H9 (cell line): ENCODE results near the gene TFEB. TPM values are rescaled to one million over a fixed set of nuclear protein-coding genes. Genes with fewer than 3 reads are reported as not detected.

Experiments used
- DNase-seq: peaks from one replicate; pipeline ENCODE4 v3.0.0-alpha.2; 2017
- H2AFZ ChIP-seq: one replicate; pipeline ENCODE4 v1.6.1; 2013; ENCODE audit warnings: mild to moderate bottlenecking, low read length, control low read depth, moderate library complexity
- H2AK5ac ChIP-seq: 2 replicates; pipeline ENCODE4 v1.6.1; 2013; ENCODE audit warnings: low read length, control low read depth, mixed read lengths; ENCODE audit not compliant: insufficient read length
- H2BK120ac ChIP-seq: one replicate; pipeline ENCODE4 v1.6.1; 2013; ENCODE audit warnings: low read depth, mild to moderate bottlenecking, low read length, control low read depth, inconsistent platforms; ENCODE audit not compliant: poor library complexity, severe bottlenecking
- H2BK12ac ChIP-seq: 2 replicates; pipeline ENCODE4 v1.6.1; 2013; ENCODE audit warnings: low read length, control low read depth, mixed read lengths, low read depth; ENCODE audit not compliant: insufficient read length
- H2BK15ac ChIP-seq: 2 replicates; pipeline ENCODE4 v1.6.1; 2013; ENCODE audit warnings: low read depth, low read length, control low read depth
- H2BK20ac ChIP-seq: one replicate; pipeline ENCODE4 v1.6.1; 2013; ENCODE audit warnings: low read depth, mild to moderate bottlenecking, low read length, control low read depth, inconsistent platforms; ENCODE audit not compliant: poor library complexity, severe bottlenecking
- H2BK5ac ChIP-seq: 2 replicates; pipeline ENCODE4 v1.6.1; 2013; ENCODE audit warnings: low read length, control low read depth, mixed read lengths; ENCODE audit not compliant: insufficient read length
- H3K14ac ChIP-seq: 2 replicates; pipeline ENCODE4 v1.6.1; 2013; ENCODE audit warnings: low read length, control low read depth; ENCODE audit not compliant: insufficient read depth
- H3K18ac ChIP-seq: 2 replicates; pipeline ENCODE4 v1.6.1; 2013; ENCODE audit warnings: low read depth, mild to moderate bottlenecking, mixed read lengths, low read length, control low read depth; ENCODE audit not compliant: insufficient read length
- H3K23ac ChIP-seq: 2 replicates; pipeline ENCODE4 v1.6.1; 2013; ENCODE audit warnings: low read length, control low read depth, mixed read lengths, low read depth; ENCODE audit not compliant: insufficient read length
- H3K23me2 ChIP-seq: 2 replicates; pipeline ENCODE4 v1.6.1; 2013; ENCODE audit warnings: low read depth, mild to moderate bottlenecking, mixed read lengths, low read length, control low read depth; ENCODE audit not compliant: insufficient read length, poor library complexity, severe bottlenecking
- H3K27ac ChIP-seq: 2 replicates; pipeline ENCODE4 v1.5.1; 2013; ENCODE audit warnings: low read length, control low read depth, mixed read lengths, low read depth; ENCODE audit not compliant: insufficient read length
- H3K27me3 ChIP-seq: 2 replicates; pipeline ENCODE4 v1.6.1; 2013; ENCODE audit warnings: low read length, control low read depth, inconsistent platforms; ENCODE audit not compliant: insufficient read depth
- H3K4ac ChIP-seq: 2 replicates; pipeline ENCODE4 v1.6.1; 2013; ENCODE audit warnings: low read depth, mild to moderate bottlenecking, control low read depth, inconsistent platforms, low read length, moderate library complexity
- H3K4me1 ChIP-seq: 2 replicates; pipeline ENCODE4 v1.6.1; 2013; ENCODE audit warnings: low read length, control low read depth, inconsistent platforms; ENCODE audit not compliant: insufficient read depth
- H3K4me2 ChIP-seq: 2 replicates; pipeline ENCODE4 v1.6.1; 2013; ENCODE audit warnings: low read length, control low read depth, mixed read lengths; ENCODE audit not compliant: insufficient read length, insufficient read depth
- H3K56ac ChIP-seq: 2 replicates; pipeline ENCODE4 v1.6.1; 2013; ENCODE audit warnings: low read depth, mild to moderate bottlenecking, mixed read lengths, low read length, control low read depth; ENCODE audit not compliant: insufficient read length
- H3K79me1 ChIP-seq: 2 replicates; pipeline ENCODE4 v1.6.1; 2013; ENCODE audit warnings: low read depth, mild to moderate bottlenecking, moderate library complexity, low read length, control low read depth, inconsistent platforms; ENCODE audit not compliant: insufficient read depth, poor library complexity, severe bottlenecking
- H3K79me2 ChIP-seq: 2 replicates; pipeline ENCODE4 v1.6.1; 2013; ENCODE audit warnings: low read length, control low read depth, inconsistent platforms; ENCODE audit not compliant: insufficient read depth
- H3K9ac ChIP-seq: 2 replicates; pipeline ENCODE4 v1.6.1; 2013; ENCODE audit warnings: low read length, control low read depth, mixed read lengths; ENCODE audit not compliant: insufficient read length; ENCODE audit errors: extremely low read depth
- H3K9me3 ChIP-seq: one replicate; pipeline ENCODE4 v1.6.1; 2013; ENCODE audit warnings: low read depth, low read length, inconsistent platforms; ENCODE audit not compliant: control insufficient read depth
- H3T11ph ChIP-seq: one replicate; pipeline ENCODE4 v1.6.1; 2013; ENCODE audit warnings: mild to moderate bottlenecking, low read length, control low read depth, inconsistent platforms
- H4K20me1 ChIP-seq: one replicate; pipeline ENCODE4 v1.6.1; 2013; ENCODE audit not compliant: control insufficient read depth, insufficient read length, insufficient read depth
- H4K5ac ChIP-seq: 2 replicates; pipeline ENCODE4 v1.6.1; 2013; ENCODE audit warnings: low read depth, mild to moderate bottlenecking, mixed read lengths, low read length, control low read depth; ENCODE audit not compliant: insufficient read length
- H4K8ac ChIP-seq: replicated peaks from 2 replicates; pipeline ENCODE4 v1.6.1; 2013; ENCODE audit warnings: low read length, control low read depth, mixed read lengths, low read depth; ENCODE audit not compliant: insufficient read length
- H4K91ac ChIP-seq: 2 replicates; pipeline ENCODE4 v1.6.1; 2013; ENCODE audit warnings: low read depth, mild to moderate bottlenecking, moderate library complexity, mixed read lengths, low read length, control low read depth; ENCODE audit not compliant: insufficient read length
- H3K27ac Mint-ChIP-seq, 3 experiments: 2 replicates in 2 of 3; 3 replicates in 1 of 3; pipeline ENCODE4 v1.8.0; 2020 to 2021; ENCODE audit warnings: mixed read lengths in 3 of 3, mild to moderate bottlenecking in 1 of 3, moderate library complexity in 1 of 3
- H3K27me3 Mint-ChIP-seq: 2 replicates; pipeline ENCODE4 v1.8.0; 2021; ENCODE audit warnings: low read depth, mild to moderate bottlenecking, moderate library complexity, mixed read lengths
- H3K36me3 Mint-ChIP-seq, 3 experiments: 2 replicates in 2 of 3; 3 replicates in 1 of 3; pipeline ENCODE4 v1.8.0; 2020 to 2021; ENCODE audit warnings: low read depth in 3 of 3, mixed read lengths in 3 of 3; ENCODE audit not compliant: insufficient read depth in 1 of 3
- H3K4me1 Mint-ChIP-seq, 2 experiments: 2 replicates each; pipeline ENCODE4 v1.8.0; 2020; ENCODE audit warnings: mixed read lengths in 2 of 2
- H3K4me3 Mint-ChIP-seq, 2 experiments: 2 replicates in 1 of 2; 3 replicates in 1 of 2; pipeline ENCODE4 v1.8.0; 2020 to 2021; ENCODE audit warnings: mild to moderate bottlenecking in 2 of 2, mixed read lengths in 2 of 2, moderate library complexity in 1 of 2
- H3K9me3 Mint-ChIP-seq, 2 experiments: 2 replicates in 1 of 2; 3 replicates in 1 of 2; pipeline ENCODE4 v1.8.0; 2020; ENCODE audit warnings: mild to moderate bottlenecking in 2 of 2, mixed read lengths in 2 of 2, moderate library complexity in 1 of 2
- whole genome bisulfite sequencing: extraction: QIAGEN DNeasy Blood & Tissue Kit; methylation state at CpG from one replicate; pipeline ENCODE4 v1.1.7; 2013; ENCODE audit warnings: missing lambda C conversion rate, low lambda C conversion rate, mixed read lengths; ENCODE audit not compliant: insufficient read length; ENCODE audit errors: extremely low coverage; 5-methylcytosine and 5-hydroxymethylcytosine counted together
- total RNA-seq: library from RNA; stranded (reverse); gene quantifications from 2 replicates; pipeline ENCODE4 v1.2.1, GENCODE V29; 2021
- TF ChIP-seq, protein P1 (sequence below): fragments of 200-600 bp; sonication (generic); conservative IDR thresholded peaks from 3 replicates; pipeline ENCODE4 v1.8.0; 2021; ENCODE audit warnings: antibody characterized with exemption, mild to moderate bottlenecking

TFEB gene
- total RNA-seq, 1 experiment from 2014 or later = 1.2 TPM

DNA sequence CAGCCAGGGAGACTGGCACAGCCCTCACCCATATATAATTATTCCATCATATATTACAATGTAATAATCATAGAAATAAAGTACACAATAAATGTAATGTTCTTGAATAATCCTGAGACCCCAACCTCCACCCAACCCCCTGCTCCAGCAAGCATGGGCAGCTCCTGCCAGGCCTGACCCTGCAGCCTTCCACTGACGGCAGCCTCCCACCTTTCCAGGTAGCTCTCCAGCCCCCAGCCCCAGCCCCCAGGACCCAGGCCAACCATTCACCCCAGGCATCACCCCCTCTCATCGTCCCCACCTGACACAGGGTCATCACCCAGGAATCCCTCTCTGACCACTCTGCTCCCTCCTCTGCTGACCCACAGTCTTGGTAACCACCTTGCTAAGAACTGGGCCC is 14.6 kb downstream of the TFEB start:
- no peak overlapping the region for H4K8ac ChIP-seq
- no peak overlapping the region for H3K18ac ChIP-seq
- H3K4me3 Mint-ChIP-seq = no peak overlapping the region
- H2BK20ac ChIP-seq = no peak overlapping the region
- no peak overlapping the region for H4K5ac ChIP-seq
- no peak overlapping the region for H2BK5ac ChIP-seq
- H2BK15ac ChIP-seq = no peak overlapping the region
- H3K79me2 ChIP-seq = no peaks in the 10 kb centered on the region; the same call in 1 of the 2 replicates
- H2BK12ac ChIP-seq = no peak overlapping the region
- WGBS = no CpG with 5 or more reads among the region's 2 CpGs
- H4K91ac ChIP-seq = no peak overlapping the region
- H3K79me1 ChIP-seq = no peaks in the 10 kb centered on the region
- H3K27me3 ChIP-seq = no peaks in the 10 kb centered on the region
- no peak for DNase-seq
- no peaks in the 10 kb centered on the region for H3K36me3 Mint-ChIP-seq
- peaks cover 9 to 20% of the 10 kb centered on the region in 2 experiments for H3K4me1 Mint-ChIP-seq
- no peak overlapping the region for H3K27ac ChIP-seq
- H3K56ac ChIP-seq = no peak overlapping the region
- no peak overlapping the region for H3T11ph ChIP-seq
- no peaks in the 10 kb centered on the region for H3K4me1 ChIP-seq
- no peak overlapping the region for H3K23ac ChIP-seq
- no peaks in the 10 kb centered on the region for H3K9me3 ChIP-seq
- H3K23me2 ChIP-seq = no peaks in the 10 kb centered on the region
- no peak overlapping the region for H3K14ac ChIP-seq
- no peak overlapping the region for H3K9ac ChIP-seq
- H3K27me3 Mint-ChIP-seq = peaks cover 4% of the 10 kb centered on the region; the same call in 1 of the 2 replicates
- no peaks in the 10 kb centered on the region for H4K20me1 ChIP-seq
- H3K4me2 ChIP-seq = no peak overlapping the region
- no peak overlapping the region; a peak in 2 of 7 replicates for H3K27ac Mint-ChIP-seq
- H3K9me3 Mint-ChIP-seq = no peaks in the 10 kb centered on the region
- H3K4ac ChIP-seq = no peak overlapping the region
- H2AK5ac ChIP-seq = no peak overlapping the region
- H2AFZ ChIP-seq = no peak overlapping the region
- no peak overlapping the region for H2BK120ac ChIP-seq
- TF ChIP-seq, protein P1, sequence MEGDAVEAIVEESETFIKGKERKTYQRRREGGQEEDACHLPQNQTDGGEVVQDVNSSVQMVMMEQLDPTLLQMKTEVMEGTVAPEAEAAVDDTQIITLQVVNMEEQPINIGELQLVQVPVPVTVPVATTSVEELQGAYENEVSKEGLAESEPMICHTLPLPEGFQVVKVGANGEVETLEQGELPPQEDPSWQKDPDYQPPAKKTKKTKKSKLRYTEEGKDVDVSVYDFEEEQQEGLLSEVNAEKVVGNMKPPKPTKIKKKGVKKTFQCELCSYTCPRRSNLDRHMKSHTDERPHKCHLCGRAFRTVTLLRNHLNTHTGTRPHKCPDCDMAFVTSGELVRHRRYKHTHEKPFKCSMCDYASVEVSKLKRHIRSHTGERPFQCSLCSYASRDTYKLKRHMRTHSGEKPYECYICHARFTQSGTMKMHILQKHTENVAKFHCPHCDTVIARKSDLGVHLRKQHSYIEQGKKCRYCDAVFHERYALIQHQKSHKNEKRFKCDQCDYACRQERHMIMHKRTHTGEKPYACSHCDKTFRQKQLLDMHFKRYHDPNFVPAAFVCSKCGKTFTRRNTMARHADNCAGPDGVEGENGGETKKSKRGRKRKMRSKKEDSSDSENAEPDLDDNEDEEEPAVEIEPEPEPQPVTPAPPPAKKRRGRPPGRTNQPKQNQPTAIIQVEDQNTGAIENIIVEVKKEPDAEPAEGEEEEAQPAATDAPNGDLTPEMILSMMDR = no peak
